H9 (cell line): ENCODE data around the gene PTPRC. TPM values are rescaled to one million over a fixed set of nuclear protein-coding genes. Genes with fewer than 3 reads are reported as not detected.

ENCODE experiments used
- DNase-seq: peaks from one replicate; pipeline ENCODE4 v3.0.0-alpha.2; 2017
- H2AFZ ChIP-seq: one replicate; pipeline ENCODE4 v1.6.1; 2013; ENCODE audit warnings: mild to moderate bottlenecking, low read length, control low read depth, moderate library complexity
- H2AK5ac ChIP-seq: 2 replicates; pipeline ENCODE4 v1.6.1; 2013; ENCODE audit warnings: low read length, control low read depth, mixed read lengths; ENCODE audit not compliant: insufficient read length
- H2BK120ac ChIP-seq: one replicate; pipeline ENCODE4 v1.6.1; 2013; ENCODE audit warnings: low read depth, mild to moderate bottlenecking, low read length, control low read depth, inconsistent platforms; ENCODE audit not compliant: poor library complexity, severe bottlenecking
- H2BK12ac ChIP-seq: 2 replicates; pipeline ENCODE4 v1.6.1; 2013; ENCODE audit warnings: low read length, control low read depth, mixed read lengths, low read depth; ENCODE audit not compliant: insufficient read length
- H2BK15ac ChIP-seq: 2 replicates; pipeline ENCODE4 v1.6.1; 2013; ENCODE audit warnings: low read depth, low read length, control low read depth
- H2BK20ac ChIP-seq: one replicate; pipeline ENCODE4 v1.6.1; 2013; ENCODE audit warnings: low read depth, mild to moderate bottlenecking, low read length, control low read depth, inconsistent platforms; ENCODE audit not compliant: poor library complexity, severe bottlenecking
- H2BK5ac ChIP-seq: 2 replicates; pipeline ENCODE4 v1.6.1; 2013; ENCODE audit warnings: low read length, control low read depth, mixed read lengths; ENCODE audit not compliant: insufficient read length
- H3K14ac ChIP-seq: 2 replicates; pipeline ENCODE4 v1.6.1; 2013; ENCODE audit warnings: low read length, control low read depth; ENCODE audit not compliant: insufficient read depth
- H3K18ac ChIP-seq: 2 replicates; pipeline ENCODE4 v1.6.1; 2013; ENCODE audit warnings: low read depth, mild to moderate bottlenecking, mixed read lengths, low read length, control low read depth; ENCODE audit not compliant: insufficient read length
- H3K23ac ChIP-seq: 2 replicates; pipeline ENCODE4 v1.6.1; 2013; ENCODE audit warnings: low read length, control low read depth, mixed read lengths, low read depth; ENCODE audit not compliant: insufficient read length
- H3K23me2 ChIP-seq: 2 replicates; pipeline ENCODE4 v1.6.1; 2013; ENCODE audit warnings: low read depth, mild to moderate bottlenecking, mixed read lengths, low read length, control low read depth; ENCODE audit not compliant: insufficient read length, poor library complexity, severe bottlenecking
- H3K27ac ChIP-seq: 2 replicates; pipeline ENCODE4 v1.5.1; 2013; ENCODE audit warnings: low read length, control low read depth, mixed read lengths, low read depth; ENCODE audit not compliant: insufficient read length
- H3K27me3 ChIP-seq: 2 replicates; pipeline ENCODE4 v1.6.1; 2013; ENCODE audit warnings: low read length, control low read depth, inconsistent platforms; ENCODE audit not compliant: insufficient read depth
- H3K4ac ChIP-seq: 2 replicates; pipeline ENCODE4 v1.6.1; 2013; ENCODE audit warnings: low read depth, mild to moderate bottlenecking, control low read depth, inconsistent platforms, low read length, moderate library complexity
- H3K4me1 ChIP-seq: 2 replicates; pipeline ENCODE4 v1.6.1; 2013; ENCODE audit warnings: low read length, control low read depth, inconsistent platforms; ENCODE audit not compliant: insufficient read depth
- H3K4me2 ChIP-seq: 2 replicates; pipeline ENCODE4 v1.6.1; 2013; ENCODE audit warnings: low read length, control low read depth, mixed read lengths; ENCODE audit not compliant: insufficient read length, insufficient read depth
- H3K56ac ChIP-seq: 2 replicates; pipeline ENCODE4 v1.6.1; 2013; ENCODE audit warnings: low read depth, mild to moderate bottlenecking, mixed read lengths, low read length, control low read depth; ENCODE audit not compliant: insufficient read length
- H3K79me1 ChIP-seq: 2 replicates; pipeline ENCODE4 v1.6.1; 2013; ENCODE audit warnings: low read depth, mild to moderate bottlenecking, moderate library complexity, low read length, control low read depth, inconsistent platforms; ENCODE audit not compliant: insufficient read depth, poor library complexity, severe bottlenecking
- H3K79me2 ChIP-seq: 2 replicates; pipeline ENCODE4 v1.6.1; 2013; ENCODE audit warnings: low read length, control low read depth, inconsistent platforms; ENCODE audit not compliant: insufficient read depth
- H3K9ac ChIP-seq: 2 replicates; pipeline ENCODE4 v1.6.1; 2013; ENCODE audit warnings: low read length, control low read depth, mixed read lengths; ENCODE audit not compliant: insufficient read length; ENCODE audit errors: extremely low read depth
- H3K9me3 ChIP-seq: one replicate; pipeline ENCODE4 v1.6.1; 2013; ENCODE audit warnings: low read depth, low read length, inconsistent platforms; ENCODE audit not compliant: control insufficient read depth
- H3T11ph ChIP-seq: one replicate; pipeline ENCODE4 v1.6.1; 2013; ENCODE audit warnings: mild to moderate bottlenecking, low read length, control low read depth, inconsistent platforms
- H4K20me1 ChIP-seq: one replicate; pipeline ENCODE4 v1.6.1; 2013; ENCODE audit not compliant: control insufficient read depth, insufficient read length, insufficient read depth
- H4K5ac ChIP-seq: 2 replicates; pipeline ENCODE4 v1.6.1; 2013; ENCODE audit warnings: low read depth, mild to moderate bottlenecking, mixed read lengths, low read length, control low read depth; ENCODE audit not compliant: insufficient read length
- H4K8ac ChIP-seq: replicated peaks from 2 replicates; pipeline ENCODE4 v1.6.1; 2013; ENCODE audit warnings: low read length, control low read depth, mixed read lengths, low read depth; ENCODE audit not compliant: insufficient read length
- H4K91ac ChIP-seq: 2 replicates; pipeline ENCODE4 v1.6.1; 2013; ENCODE audit warnings: low read depth, mild to moderate bottlenecking, moderate library complexity, mixed read lengths, low read length, control low read depth; ENCODE audit not compliant: insufficient read length
- H3K27ac Mint-ChIP-seq, 3 experiments: 2 replicates in 2 of 3; 3 replicates in 1 of 3; pipeline ENCODE4 v1.8.0; 2020 to 2021; ENCODE audit warnings: mixed read lengths in 3 of 3, mild to moderate bottlenecking in 1 of 3, moderate library complexity in 1 of 3
- H3K27me3 Mint-ChIP-seq: 2 replicates; pipeline ENCODE4 v1.8.0; 2021; ENCODE audit warnings: low read depth, mild to moderate bottlenecking, moderate library complexity, mixed read lengths
- H3K36me3 Mint-ChIP-seq, 3 experiments: 2 replicates in 2 of 3; 3 replicates in 1 of 3; pipeline ENCODE4 v1.8.0; 2020 to 2021; ENCODE audit warnings: low read depth in 3 of 3, mixed read lengths in 3 of 3; ENCODE audit not compliant: insufficient read depth in 1 of 3
- H3K4me1 Mint-ChIP-seq, 2 experiments: 2 replicates each; pipeline ENCODE4 v1.8.0; 2020; ENCODE audit warnings: mixed read lengths in 2 of 2
- H3K4me3 Mint-ChIP-seq, 2 experiments: 2 replicates in 1 of 2; 3 replicates in 1 of 2; pipeline ENCODE4 v1.8.0; 2020 to 2021; ENCODE audit warnings: mild to moderate bottlenecking in 2 of 2, mixed read lengths in 2 of 2, moderate library complexity in 1 of 2
- H3K9me3 Mint-ChIP-seq, 2 experiments: 2 replicates in 1 of 2; 3 replicates in 1 of 2; pipeline ENCODE4 v1.8.0; 2020; ENCODE audit warnings: mild to moderate bottlenecking in 2 of 2, mixed read lengths in 2 of 2, moderate library complexity in 1 of 2
- CTCF ChIP-seq: fragments of 200-600 bp; sonication (generic); conservative IDR thresholded peaks from 3 replicates; pipeline ENCODE4 v1.8.0; 2021; ENCODE audit warnings: antibody characterized with exemption, mild to moderate bottlenecking
- total RNA-seq: library from RNA; stranded (reverse); gene quantifications from 2 replicates; pipeline ENCODE4 v1.2.1, GENCODE V29; 2021

PTPRC gene
- total RNA-seq, 1 experiment from 2014 or later = not detected

- no peak overlapping the region for H3K4me3 Mint-ChIP-seq
- H3K9me3 Mint-ChIP-seq = no peaks in the 10 kb centered on the region
- no peak overlapping the region for H3K56ac ChIP-seq
- no peak overlapping the region for H4K5ac ChIP-seq
- H3K9me3 ChIP-seq = no peaks in the 10 kb centered on the region
- H4K8ac ChIP-seq = no peak overlapping the region
- H3K27ac Mint-ChIP-seq = no peak overlapping the region
- H4K20me1 ChIP-seq = no peaks in the 10 kb centered on the region
- H3K79me2 ChIP-seq = no peaks in the 10 kb centered on the region
- no peak overlapping the region for H2BK15ac ChIP-seq
- H3K4me1 ChIP-seq = no peaks in the 10 kb centered on the region
- no peak for DNase-seq
- H3K36me3 Mint-ChIP-seq = no peaks in the 10 kb centered on the region
- H3K27me3 Mint-ChIP-seq = no peaks in the 10 kb centered on the region
- H3K9ac ChIP-seq = no peak overlapping the region
- H3K4me1 Mint-ChIP-seq = peaks cover 12 to 15% of the 10 kb centered on the region in 2 experiments
- H3T11ph ChIP-seq = no peak overlapping the region
- H2BK5ac ChIP-seq = no peak overlapping the region
- no peak overlapping the region for H2BK120ac ChIP-seq
- H2AFZ ChIP-seq = no peak overlapping the region
- H3K4ac ChIP-seq = no peak overlapping the region
- H3K27ac ChIP-seq = no peak overlapping the region
- H2AK5ac ChIP-seq = no peak overlapping the region
- no peak overlapping the region for H2BK12ac ChIP-seq
- no peak overlapping the region for H3K14ac ChIP-seq
- no peak for TF ChIP-seq CTCF
- no peaks in the 10 kb centered on the region for H3K79me1 ChIP-seq
- H3K18ac ChIP-seq = no peak overlapping the region
- no peak overlapping the region for H4K91ac ChIP-seq
- H3K23ac ChIP-seq = no peak overlapping the region
- H3K23me2 ChIP-seq = no peaks in the 10 kb centered on the region
- no peaks in the 10 kb centered on the region for H3K27me3 ChIP-seq
- H3K4me2 ChIP-seq = no peak overlapping the region
- no peak overlapping the region for H2BK20ac ChIP-seq
Measured at GRCh38 chr1:198667186-198667585, 28.3 kb downstream of the PTPRC start.
